ENCODE measurements around the gene C3orf33.
A peak's percentile ranks its signal among the peaks of the same experiment; 100 is the strongest.
"Not testable (repeated sequence)": the region's sequence is repeated elsewhere in the genome, so short reads cannot be mapped to it uniquely, and the experiment has no call there.

Gene C3orf33

GRCh38 chr3:155805802-155806618 lies at the start of gene C3orf33:
TSS of gene C3orf33 (minus strand) at chr3:155806278. CDS start at chr3:155806252, 26 bp downstream.
- DNase-seq: peak; percentile 72

GRCh38 chr3:155854141-155854940 lies 48.3 kb upstream of the C3orf33 start, which contains the start of gene SLC33A1:
TSS of gene SLC33A1 (minus strand) at chr3:155854427. CDS start at chr3:155853997, 430 bp downstream.
- peak; percentile 100 for DNase-seq

- DNase-seq: peak; percentile 40
These were observed 47.4 kb upstream of the C3orf33 start for GRCh38 chr3:155853214-155854140.

- DNase-seq: peak; percentile 24
These were observed 46.3 kb upstream of the C3orf33 start for GRCh38 chr3:155852341-155852740.

DNA sequence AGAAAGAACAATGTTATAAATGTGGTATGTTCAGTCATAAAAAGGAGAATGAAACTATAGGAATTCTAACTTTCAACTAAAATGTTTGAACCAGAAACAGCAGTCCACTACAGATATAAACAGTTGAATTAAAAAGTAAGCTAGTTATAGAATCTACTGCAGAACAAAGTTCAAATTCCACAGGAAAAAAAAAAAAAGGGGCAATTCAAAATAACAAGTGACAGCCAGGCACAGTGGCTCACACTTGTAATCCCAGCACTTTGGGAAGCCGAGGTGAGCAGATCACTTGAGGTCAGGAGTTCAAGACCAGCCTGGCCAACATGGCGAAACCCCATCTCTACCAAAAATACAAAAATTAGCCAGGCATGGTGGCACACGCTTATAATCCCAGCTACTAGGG lies 43.3 kb upstream of the C3orf33 start:
- DNase-seq: not testable (repeated sequence)

DNA sequence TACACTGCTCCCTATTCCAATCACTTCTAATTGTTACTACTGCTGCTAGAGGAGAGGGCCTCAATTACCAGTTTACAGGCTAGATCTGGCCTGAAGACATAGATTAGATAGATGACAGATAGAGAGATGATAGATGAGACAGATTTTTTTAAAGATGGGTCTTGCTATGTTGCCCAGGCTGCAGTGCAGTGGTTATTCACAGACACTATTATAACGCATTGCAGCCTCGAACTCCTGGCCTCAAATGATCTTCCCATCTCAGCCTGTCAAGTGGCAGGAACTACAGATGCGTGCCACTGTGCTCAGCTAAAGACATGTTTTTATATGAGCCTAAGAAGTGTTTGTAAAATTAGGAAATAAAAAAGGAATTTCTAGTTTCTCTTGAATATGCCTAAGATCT lies 41.9 kb upstream of the C3orf33 start:
- DNase-seq: no peak

GRCh38 chr3:155846119-155846518 lies 40.0 kb upstream of the C3orf33 start:
- no peak for DNase-seq

DNA sequence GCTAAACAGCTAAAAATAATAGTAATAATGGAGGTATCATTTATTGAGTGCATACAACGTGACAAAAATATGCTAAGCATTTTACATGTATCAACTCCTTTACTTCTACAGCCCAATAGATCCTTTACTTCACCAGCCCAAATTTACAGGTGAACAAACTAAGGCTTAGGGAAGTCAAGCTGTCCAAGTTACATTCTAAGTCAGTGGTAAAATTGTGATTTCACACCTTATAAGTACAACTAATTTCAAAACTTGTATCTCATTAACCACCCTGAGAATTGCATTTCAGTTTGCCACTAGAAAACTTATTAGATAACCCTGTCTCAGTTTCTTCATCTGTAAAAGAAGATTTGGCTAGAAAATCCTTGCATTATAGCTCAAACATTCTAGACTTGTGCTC lies 37.5 kb upstream of the C3orf33 start:
- no peak for DNase-seq

DNA sequence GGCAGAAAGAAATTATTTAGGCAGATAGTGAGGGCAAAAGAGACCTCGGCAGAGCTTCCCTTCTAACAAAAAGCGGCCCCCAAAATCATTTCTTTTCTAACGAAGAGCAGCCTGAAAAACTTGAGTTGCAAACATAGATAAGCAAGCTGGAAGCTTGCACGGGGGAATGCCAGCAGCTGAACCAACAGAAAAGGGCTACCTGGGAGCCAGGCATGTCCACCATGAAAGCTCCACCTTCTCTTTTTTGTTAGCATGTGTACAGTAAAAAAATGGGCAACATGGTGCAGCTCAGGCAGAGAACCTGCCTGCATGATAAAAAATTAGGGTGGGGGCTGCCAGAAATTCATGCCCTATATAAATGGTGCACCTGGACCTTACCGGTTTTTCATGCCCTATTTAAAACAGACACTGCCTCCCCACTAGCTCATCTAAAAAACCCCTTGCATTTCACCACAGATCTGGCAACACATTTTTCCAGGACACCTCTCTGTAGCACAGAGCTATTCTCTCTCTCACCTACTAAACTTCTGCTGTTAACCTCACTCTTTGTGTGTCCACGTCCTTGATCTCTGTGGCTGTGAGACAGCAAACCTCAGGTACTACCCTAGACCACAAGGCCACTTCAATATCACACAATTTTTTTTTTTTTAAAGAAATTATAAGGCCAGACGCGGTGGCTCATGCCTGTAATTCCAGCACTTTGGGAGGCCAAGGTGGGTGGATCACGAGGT lies 29.4 kb upstream of the C3orf33 start:
- DNase-seq: no peak

DNA sequence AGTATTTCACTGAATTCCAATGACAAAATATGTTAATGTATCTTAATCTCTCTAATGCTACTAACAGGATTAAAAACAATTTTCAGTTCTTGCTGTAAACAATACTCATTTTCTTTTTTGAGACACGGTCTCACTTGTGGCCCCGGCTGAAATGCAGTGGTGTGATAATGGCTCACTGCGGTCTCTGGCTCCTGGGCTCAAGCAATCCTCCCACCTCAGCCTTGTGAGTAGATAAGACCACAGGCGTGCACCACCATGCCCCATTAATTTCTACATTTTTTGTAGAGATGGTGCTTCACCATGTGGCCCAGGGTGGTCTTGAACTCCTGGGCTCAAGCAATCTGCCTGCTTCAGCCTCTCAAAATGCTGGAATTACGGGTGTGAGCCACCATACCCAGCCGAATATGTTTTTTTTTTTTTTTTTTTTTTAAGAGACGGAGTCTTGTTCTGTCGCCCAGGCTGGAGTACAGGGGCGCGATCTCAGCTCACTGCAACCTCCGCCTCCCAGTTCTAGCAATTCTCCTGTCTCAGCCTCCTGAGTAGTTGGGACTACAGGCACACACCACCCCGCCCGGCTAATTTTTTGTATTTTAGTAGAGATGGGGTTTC lies 22.5 kb upstream of the C3orf33 start:
- DNase-seq: not testable (repeated sequence)

DNA sequence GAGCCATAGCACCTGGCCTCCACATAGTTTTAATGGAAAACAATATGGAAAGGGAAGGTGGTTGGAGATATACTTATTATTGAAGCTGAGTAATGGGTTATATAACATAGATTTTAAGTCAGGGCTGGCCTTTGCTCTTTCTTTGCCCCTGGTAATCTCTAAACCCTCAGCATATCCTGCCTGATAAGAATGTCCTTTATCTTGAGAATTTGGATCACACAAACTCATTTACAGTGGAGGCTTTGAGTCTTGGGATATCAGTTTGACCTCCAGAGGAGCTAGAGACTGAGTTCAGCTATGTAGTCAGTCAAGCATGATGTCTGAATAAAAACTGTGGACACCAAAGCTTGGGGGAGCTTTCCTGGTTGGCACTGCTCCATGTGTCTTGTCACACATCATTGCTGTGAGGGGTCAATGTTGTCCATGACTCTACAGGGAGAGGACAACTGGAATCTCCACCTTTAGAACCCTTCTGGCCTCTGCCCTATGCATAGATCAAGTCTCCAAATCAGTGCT lies 9.0 kb upstream of the C3orf33 start:
- DNase-seq: no peak

DNA sequence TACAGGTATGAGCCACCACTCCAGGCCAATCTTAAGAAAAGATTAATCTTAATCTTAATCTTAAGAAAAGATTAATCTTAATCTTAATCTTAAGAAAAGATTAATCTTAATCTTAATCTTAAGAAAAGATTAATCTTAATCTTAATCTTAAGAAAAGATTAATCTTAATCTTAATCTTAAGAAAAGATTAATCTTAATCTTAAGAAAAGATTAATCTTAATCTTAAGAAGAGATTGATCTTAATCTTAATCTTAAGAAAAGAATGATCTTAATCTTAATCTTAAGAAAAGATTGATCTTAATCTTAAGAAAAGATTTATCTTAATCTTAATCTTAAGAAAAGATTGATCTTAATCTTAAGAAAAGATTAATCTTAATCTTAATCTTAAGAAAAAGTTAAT lies 7.1 kb upstream of the C3orf33 start:
- not testable (repeated sequence) for DNase-seq

DNA sequence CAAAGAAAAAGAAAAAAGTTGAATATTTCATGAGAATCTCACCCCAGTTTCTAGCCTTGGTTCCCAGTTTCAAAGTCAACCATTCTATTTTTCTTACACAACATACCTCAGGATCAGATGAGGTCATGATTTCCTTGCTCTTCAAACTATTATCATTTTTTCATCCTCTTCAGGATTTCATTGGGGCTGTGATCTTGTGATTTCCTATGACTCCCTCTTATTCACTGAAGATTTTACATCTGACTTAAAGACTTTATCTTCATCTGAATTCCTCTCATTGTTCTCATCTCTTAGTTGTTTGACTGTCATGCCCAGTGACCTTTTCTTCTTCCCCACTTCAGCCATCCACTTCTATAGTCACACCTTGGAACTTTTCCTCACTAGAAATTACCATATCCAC lies 3.1 kb upstream of the C3orf33 start:
- DNase-seq: no peak

DNA sequence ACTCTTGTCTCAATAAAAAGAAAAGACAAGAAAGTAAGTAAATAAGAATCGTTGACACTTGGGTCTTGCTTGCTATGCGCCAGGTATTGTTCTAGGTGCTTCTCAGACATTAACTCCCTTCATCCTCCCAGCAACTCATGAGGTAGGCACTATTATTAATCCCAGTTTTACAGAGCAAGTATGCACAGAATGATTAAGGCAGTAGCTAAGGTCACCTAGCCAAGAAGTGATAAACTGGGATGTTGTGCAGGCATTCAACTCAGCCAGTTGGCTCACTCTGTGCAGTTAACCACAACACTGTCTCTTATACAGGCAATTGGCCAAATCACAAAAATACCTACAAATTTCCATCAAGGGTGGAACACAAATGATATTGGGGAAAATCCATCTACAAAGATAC lies 1.7 kb upstream of the C3orf33 start:
- no peak for DNase-seq

DNA sequence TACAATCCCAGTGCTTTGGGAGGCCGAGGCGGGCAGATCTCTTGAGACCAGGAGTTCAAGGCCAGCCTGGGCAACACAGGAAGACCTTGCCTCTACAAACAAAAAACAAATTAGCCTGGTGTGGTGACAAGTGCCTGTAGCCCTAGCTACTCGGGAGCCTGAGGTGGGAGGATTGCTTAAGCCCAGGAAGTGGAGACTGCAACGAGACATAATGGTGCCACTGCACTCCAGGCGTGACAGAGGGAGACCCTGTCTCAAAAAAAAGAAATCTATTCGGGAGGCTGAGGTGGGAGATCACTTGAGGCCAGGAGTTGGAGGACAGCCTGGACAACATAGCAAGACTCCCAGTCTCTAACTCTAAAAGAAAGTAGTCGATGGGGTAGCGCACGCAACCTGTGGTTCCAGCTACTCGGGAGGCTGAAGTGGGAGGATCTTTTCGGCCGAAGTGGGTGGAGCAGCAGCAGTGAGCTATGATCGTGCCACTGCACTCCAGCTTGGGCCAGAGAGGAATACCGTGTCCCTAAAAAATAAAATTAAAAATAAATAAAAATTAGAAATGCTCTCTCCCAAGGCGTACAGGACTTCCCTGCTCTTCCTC lies 775 bp downstream of the C3orf33 start:
- no peak for DNase-seq

- no peak for DNase-seq
These were observed 1.8 kb downstream of the C3orf33 start for GRCh38 chr3:155804323-155804722.

- DNase-seq: no peak
These were observed 13.5 kb downstream of the C3orf33 start for GRCh38 chr3:155792532-155792931.

DNA sequence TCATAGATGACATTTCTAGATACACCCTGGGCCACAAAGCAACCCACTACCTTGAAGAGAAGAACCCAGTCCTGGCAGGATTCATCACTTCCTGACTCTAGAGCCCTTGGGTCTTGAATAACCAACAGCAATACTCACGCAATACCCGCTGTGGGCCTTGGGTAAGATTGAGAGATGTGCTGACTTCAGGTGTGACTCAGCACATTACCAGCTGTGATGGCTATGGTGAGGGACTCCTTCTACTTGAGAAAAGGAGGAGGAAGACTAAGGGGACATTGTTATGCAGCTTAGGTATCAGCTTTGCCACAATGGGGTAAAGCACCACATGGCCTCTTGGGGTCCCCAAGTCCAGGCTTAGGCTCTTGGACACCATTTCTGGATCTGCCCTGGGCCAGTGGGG lies 14.9 kb downstream of the C3orf33 start:
- peak; percentile 22 for DNase-seq

DNA sequence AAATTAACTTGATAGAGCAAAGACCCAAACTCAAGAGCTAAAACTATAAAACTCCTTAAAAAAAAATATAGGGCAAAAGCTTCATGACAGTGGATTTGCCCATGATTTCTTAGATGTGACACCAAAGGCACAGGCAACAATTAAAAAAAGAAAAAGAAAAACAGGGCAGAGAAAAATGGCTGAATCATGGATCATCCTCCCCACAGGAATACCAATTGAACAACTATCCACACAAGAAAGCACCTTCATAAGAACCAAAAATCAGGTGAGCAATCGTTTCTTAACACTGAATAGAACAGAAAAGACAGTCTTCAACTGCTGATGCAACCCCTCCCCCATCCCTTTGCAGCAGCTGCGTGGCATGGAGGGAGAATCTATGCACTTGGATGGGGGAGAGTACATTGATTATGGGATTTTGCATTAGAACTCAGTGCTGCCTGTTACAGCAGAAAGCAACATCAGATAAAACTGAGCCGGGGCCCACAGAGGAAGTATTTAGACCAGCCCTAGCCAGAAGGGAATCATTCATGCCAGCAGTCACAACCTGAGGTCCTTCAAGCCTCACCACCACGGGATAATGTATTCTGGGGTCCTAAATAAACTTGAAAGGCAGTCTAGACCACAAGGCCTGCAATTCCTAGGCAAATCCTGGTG lies 15.7 kb downstream of the C3orf33 start:
- no peak for DNase-seq

DNA sequence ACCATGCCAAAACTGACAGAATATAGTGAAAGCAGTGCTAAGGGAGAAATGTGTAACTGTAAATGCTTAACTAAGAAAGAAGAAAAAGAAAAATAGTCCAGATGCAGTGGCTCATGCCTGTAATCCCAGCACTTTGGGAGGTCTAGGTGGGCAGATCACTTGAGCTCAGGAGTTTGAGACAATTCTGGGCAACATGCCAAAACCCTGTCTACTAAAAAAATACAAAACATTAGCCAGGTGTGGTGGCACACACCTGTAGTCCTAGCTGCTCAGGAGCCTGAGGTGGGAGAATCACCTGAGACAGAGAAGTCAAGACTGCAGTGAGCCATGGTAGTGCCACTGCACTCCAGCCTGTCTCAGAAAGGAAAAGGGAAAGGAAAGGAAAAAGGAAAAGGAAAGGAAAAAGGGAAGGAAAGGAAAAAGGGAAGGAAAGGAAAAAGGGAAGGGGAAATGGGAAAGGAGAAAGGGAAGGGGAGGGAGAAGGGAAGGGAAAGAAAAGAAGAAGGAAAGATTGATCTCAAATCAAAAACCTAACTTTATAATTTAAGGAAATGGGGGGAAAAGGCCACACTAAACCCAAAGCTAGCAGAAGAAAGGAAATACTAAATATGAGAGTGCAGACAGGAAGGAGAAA lies 20.3 kb downstream of the C3orf33 start:
- DNase-seq: no peak
